ENCODE results near the gene MAST4.

GRCh38 chr5:66842540-66842939, 246.3 kb downstream of the MAST4 start:
- no peak for TF ChIP-seq POLR2AphosphoS5 (IDR thresholded peaks at IDR 0.05; ENCODE audit: low read depth, low read length)
- TF ChIP-seq TAF1 (IDR thresholded peaks at IDR 0.05; ENCODE audit: borderline replicate concordance, low read depth, low read length) = no peak

All from GM12892 (cell line).